Mesenchymal stem cell (in vitro differentiated cells and primary cell): ENCODE data around the gene CHGA.

Experiments used
- DNase-seq: peaks from one replicate; pipeline ENCODE4 v3.0.0-alpha.2; 2013
- H2AFZ ChIP-seq: one replicate; pipeline ENCODE4 v1.6.1; 2013; ENCODE audit warnings: low read depth, mild to moderate bottlenecking, control low read depth, inconsistent platforms, low read length, moderate library complexity
- H2AK5ac ChIP-seq: 2 replicates; pipeline ENCODE4 v1.6.1; 2013; ENCODE audit warnings: low read length, moderate library complexity, mild to moderate bottlenecking, inconsistent platforms; ENCODE audit not compliant: severe bottlenecking
- H2BK120ac ChIP-seq: one replicate; pipeline ENCODE4 v1.6.1; 2013; ENCODE audit warnings: low read depth, mild to moderate bottlenecking, inconsistent platforms, low read length, moderate library complexity
- H2BK12ac ChIP-seq, 2 experiments: one replicate each; pipeline ENCODE4 v1.6.1; 2013; ENCODE audit warnings: inconsistent platforms in 2 of 2, low read length in 2 of 2, mild to moderate bottlenecking in 2 of 2, moderate library complexity in 2 of 2, control low read depth in 1 of 2
- H2BK15ac ChIP-seq: one replicate; pipeline ENCODE4 v1.6.1; 2013; ENCODE audit warnings: mild to moderate bottlenecking, low read depth, inconsistent platforms; ENCODE audit not compliant: poor library complexity, severe bottlenecking
- H2BK5ac ChIP-seq: 2 replicates; pipeline ENCODE4 v1.6.1; 2013; ENCODE audit warnings: low read depth, mild to moderate bottlenecking, low read length, control low read depth, inconsistent platforms; ENCODE audit not compliant: poor library complexity, severe bottlenecking
- H3K14ac ChIP-seq, 2 experiments: one replicate each; pipeline ENCODE4 v1.6.1; 2013; ENCODE audit warnings: inconsistent platforms in 2 of 2, low read length in 2 of 2, control low read depth in 1 of 2, mild to moderate bottlenecking in 1 of 2, moderate library complexity in 1 of 2
- H3K18ac ChIP-seq, 2 experiments: one replicate each; pipeline ENCODE4 v1.6.1; 2013; ENCODE audit warnings: inconsistent platforms in 2 of 2, low read length in 2 of 2, control low read depth in 1 of 2, low read depth in 1 of 2, mild to moderate bottlenecking in 1 of 2
- H3K23ac ChIP-seq, 2 experiments: one replicate each; pipeline ENCODE4 v1.6.1; 2013; ENCODE audit warnings: inconsistent platforms in 2 of 2, low read length in 2 of 2, mild to moderate bottlenecking in 2 of 2, moderate library complexity in 2 of 2, control low read depth in 1 of 2
- H3K27ac ChIP-seq: 2 replicates; pipeline ENCODE4 v1.5.1; 2013; ENCODE audit warnings: mild to moderate bottlenecking, moderate library complexity, low read length, control low read depth, inconsistent platforms; ENCODE audit not compliant: poor library complexity, severe bottlenecking
- H3K27me3 ChIP-seq, 2 experiments: 2 replicates each; pipeline versions ENCODE4 v1.6.1 to v1.7.0; 2013; ENCODE audit warnings: low read length in 2 of 2, mild to moderate bottlenecking in 2 of 2, moderate library complexity in 2 of 2, control low read depth in 1 of 2, inconsistent platforms in 1 of 2; ENCODE audit not compliant: control insufficient read depth in 1 of 2, insufficient read depth in 1 of 2
- H3K36me3 ChIP-seq, 2 experiments: 2 replicates each; pipeline versions ENCODE4 v1.6.1 to v1.7.0; 2013; ENCODE audit warnings: low read length in 2 of 2, control low read depth in 1 of 2, inconsistent platforms in 1 of 2, low read depth in 1 of 2, mild to moderate bottlenecking in 1 of 2; ENCODE audit not compliant: insufficient read depth in 2 of 2, control insufficient read depth in 1 of 2
- H3K4ac ChIP-seq, 2 experiments: one replicate each; pipeline ENCODE4 v1.6.1; 2013; ENCODE audit warnings: inconsistent platforms in 2 of 2, low read length in 2 of 2, mild to moderate bottlenecking in 2 of 2, moderate library complexity in 2 of 2, control low read depth in 1 of 2, low read depth in 1 of 2
- H3K4me1 ChIP-seq: 2 replicates; pipeline ENCODE4 v1.6.1; 2013; ENCODE audit warnings: low read depth, low read length, control low read depth; ENCODE audit not compliant: control insufficient read depth, insufficient read depth
- H3K4me2 ChIP-seq: 2 replicates; pipeline ENCODE4 v1.6.1; 2013; ENCODE audit warnings: low read length, mild to moderate bottlenecking, inconsistent platforms; ENCODE audit not compliant: poor library complexity, severe bottlenecking
- H3K4me3 ChIP-seq, 2 experiments: 2 replicates each; pipeline versions ENCODE4 v1.5.1 to v1.7.0; 2013; ENCODE audit warnings: low read length in 2 of 2, mild to moderate bottlenecking in 2 of 2, control low read depth in 1 of 2, low read depth in 1 of 2; ENCODE audit not compliant: insufficient read depth in 1 of 2
- H3K79me1 ChIP-seq: replicated peaks from 2 replicates; pipeline ENCODE4 v1.6.1; 2013; ENCODE audit warnings: mild to moderate bottlenecking, control low read depth, low read length, inconsistent platforms; ENCODE audit not compliant: poor library complexity, severe bottlenecking
- H3K9ac ChIP-seq: 2 replicates; pipeline ENCODE4 v1.7.0; 2013; ENCODE audit warnings: mild to moderate bottlenecking, low read length, moderate library complexity
- H3K9me3 ChIP-seq: 2 replicates; pipeline ENCODE4 v1.7.0; 2013; ENCODE audit warnings: mild to moderate bottlenecking, low read length; ENCODE audit not compliant: control insufficient read depth
- H4K8ac ChIP-seq: one replicate; pipeline ENCODE4 v1.6.1; 2013; ENCODE audit warnings: inconsistent platforms, mild to moderate bottlenecking, low read length, moderate library complexity
- H4K91ac ChIP-seq: one replicate; pipeline ENCODE4 v1.6.1; 2013; ENCODE audit warnings: mild to moderate bottlenecking, low read length, inconsistent platforms
- WGBS: methylation state at CpG from one replicate; pipeline ENCODE4 v1.1.7; 2013; ENCODE audit warnings: mixed read lengths; 5-methylcytosine and 5-hydroxymethylcytosine counted together

The CHGA gene

GRCh38 chr14:92903359-92903758 is 19.6 kb upstream of the CHGA start:
- WGBS: 92% methylated on average over 6 of the region's 6 CpGs
- Histone ChIP-seq H3K27ac (no peak overlapping the region), H3K18ac (no peak overlapping the region), H2BK5ac (no peak overlapping the region), H2BK15ac (no peak overlapping the region), H3K4me2 (no peak overlapping the region), H2BK12ac (no peak overlapping the region), H3K14ac (no peak overlapping the region), H3K27me3 (peaks cover 25 to 77% of the 10 kb centered on the region in 2 experiments), H3K36me3 (no peaks in the 10 kb centered on the region), H3K9ac (no peak overlapping the region), H3K4ac (no peak overlapping the region), H2AK5ac (no peak overlapping the region), H3K9me3 (no peaks in the 10 kb centered on the region), H3K79me1 (no peaks in the 10 kb centered on the region), H2AFZ (no peak overlapping the region), H3K23ac (no peak overlapping the region), H2BK120ac (no peak overlapping the region), H3K4me1 (no peaks in the 10 kb centered on the region), H4K91ac (no peak overlapping the region), H3K4me3 (no peak overlapping the region), H4K8ac (no peak overlapping the region)
- no peak for DNase-seq

DNA sequence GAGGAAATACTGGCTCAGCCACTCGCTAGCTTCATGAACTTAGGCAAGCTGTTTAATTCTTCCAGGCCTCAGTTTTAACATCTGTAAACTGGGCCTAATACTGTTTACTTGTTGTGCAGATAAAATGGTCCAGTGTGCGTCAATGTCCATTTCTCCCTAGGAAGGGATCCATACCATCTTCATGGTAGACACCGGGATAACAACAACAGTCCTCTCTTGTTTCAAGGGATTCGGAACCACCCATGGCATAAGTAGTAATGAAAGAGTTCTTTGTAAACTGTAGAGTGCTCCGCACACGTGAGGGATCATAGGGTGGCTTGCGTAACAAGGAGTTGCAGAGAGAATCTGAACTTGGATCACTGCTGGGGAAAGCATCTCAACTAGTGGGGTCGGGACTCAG is 17.3 kb upstream of the CHGA start:
- H3K27ac ChIP-seq: no peak overlapping the region
- 78% methylated on average over 8 of the region's 8 CpGs for WGBS
- H3K9ac ChIP-seq: no peak overlapping the region
- no peak overlapping the region for H3K4me3 ChIP-seq
- no peaks in the 10 kb centered on the region for H3K79me1 ChIP-seq
- no peak overlapping the region for H4K91ac ChIP-seq
- DNase-seq: no peak
- H2AFZ ChIP-seq: no peak overlapping the region
- no peak overlapping the region for H2AK5ac ChIP-seq
- H4K8ac ChIP-seq: no peak overlapping the region
- H2BK120ac ChIP-seq: no peak overlapping the region
- H2BK5ac ChIP-seq: no peak overlapping the region
- no peaks in the 10 kb centered on the region for H3K36me3 ChIP-seq
- H3K14ac ChIP-seq: no peak overlapping the region
- H3K27me3 ChIP-seq: peaks cover 25 to 65% of the 10 kb centered on the region in 2 experiments
- H3K9me3 ChIP-seq: no peaks in the 10 kb centered on the region
- no peak overlapping the region for H2BK15ac ChIP-seq
- H3K4me2 ChIP-seq: no peak overlapping the region
- H3K4ac ChIP-seq: no peak overlapping the region
- H2BK12ac ChIP-seq: no peak overlapping the region
- H3K23ac ChIP-seq: no peak overlapping the region
- no peak overlapping the region for H3K18ac ChIP-seq
- no peaks in the 10 kb centered on the region for H3K4me1 ChIP-seq

- Histone ChIP-seq H3K14ac (no peak overlapping the region), H2BK15ac (no peak overlapping the region), H3K18ac (no peak overlapping the region), H3K27ac (no peak overlapping the region), H4K91ac (no peak overlapping the region), H3K9ac (no peak overlapping the region), H2AFZ (no peak overlapping the region), H3K27me3 (peaks cover 25 to 61% of the 10 kb centered on the region in 2 experiments), H3K36me3 (no peaks in the 10 kb centered on the region), H3K4me2 (no peak overlapping the region), H2BK5ac (no peak overlapping the region), H3K23ac (no peak overlapping the region), H2AK5ac (no peak overlapping the region), H2BK120ac (no peak overlapping the region), H2BK12ac (no peak overlapping the region), H4K8ac (no peak overlapping the region), H3K4me3 (no peak overlapping the region), H3K4me1 (no peaks in the 10 kb centered on the region), H3K79me1 (no peaks in the 10 kb centered on the region), H3K4ac (no peak overlapping the region), H3K9me3 (no peaks in the 10 kb centered on the region)
- no peak for DNase-seq
- 87% methylated on average over 6 of the region's 6 CpGs for WGBS
Measured at GRCh38 chr14:92906420-92906819, 16.5 kb upstream of the CHGA start.

- H4K8ac ChIP-seq: no peak overlapping the region
- H3K23ac ChIP-seq: no peak overlapping the region
- no peak overlapping the region for H3K27ac ChIP-seq
- H3K79me1 ChIP-seq: no peaks in the 10 kb centered on the region
- no peak overlapping the region for H3K4me3 ChIP-seq
- no peak overlapping the region for H2BK120ac ChIP-seq
- no peak overlapping the region for H3K9ac ChIP-seq
- 58% methylated on average over 6 of the region's 6 CpGs for WGBS
- DNase-seq: no peak
- H3K4me1 ChIP-seq: no peaks in the 10 kb centered on the region
- no peak overlapping the region for H2AFZ ChIP-seq
- no peak overlapping the region for H4K91ac ChIP-seq
- no peak overlapping the region for H2BK12ac ChIP-seq
- H2BK5ac ChIP-seq: no peak overlapping the region
- H2AK5ac ChIP-seq: no peak overlapping the region
- no peak overlapping the region for H3K18ac ChIP-seq
- no peak overlapping the region for H3K14ac ChIP-seq
- H3K4me2 ChIP-seq: no peak overlapping the region
- no peaks in the 10 kb centered on the region for H3K36me3 ChIP-seq
- H3K27me3 ChIP-seq: peaks cover 25 to 60% of the 10 kb centered on the region in 2 experiments
- H2BK15ac ChIP-seq: no peak overlapping the region
- no peak overlapping the region for H3K4ac ChIP-seq
- H3K9me3 ChIP-seq: no peaks in the 10 kb centered on the region
Measured at GRCh38 chr14:92906823-92907222, 16.1 kb upstream of the CHGA start.
